KBM-7 (cell line): ENCODE data around the gene SLC7A5.
"Not testable (repeated sequence)": the region's sequence is repeated elsewhere in the genome, so short reads cannot be mapped to it uniquely, and the experiment has no call there.

ENCODE experiments used
- DNase-seq: peaks from one replicate; pipeline ENCODE4 v3.0.0-alpha.2; 2015
- in situ Hi-C: fragments of 300-500 bp; cut with MboI; formaldehyde crosslinking; loops from 2 replicates; pipeline ENCODE4 v1.14.3; 2020; ENCODE audit warnings: low sequenced_read_pairs, low pct_unique_long_range_greater_than_20kb, mixed read lengths

SLC7A5 gene

DNA sequence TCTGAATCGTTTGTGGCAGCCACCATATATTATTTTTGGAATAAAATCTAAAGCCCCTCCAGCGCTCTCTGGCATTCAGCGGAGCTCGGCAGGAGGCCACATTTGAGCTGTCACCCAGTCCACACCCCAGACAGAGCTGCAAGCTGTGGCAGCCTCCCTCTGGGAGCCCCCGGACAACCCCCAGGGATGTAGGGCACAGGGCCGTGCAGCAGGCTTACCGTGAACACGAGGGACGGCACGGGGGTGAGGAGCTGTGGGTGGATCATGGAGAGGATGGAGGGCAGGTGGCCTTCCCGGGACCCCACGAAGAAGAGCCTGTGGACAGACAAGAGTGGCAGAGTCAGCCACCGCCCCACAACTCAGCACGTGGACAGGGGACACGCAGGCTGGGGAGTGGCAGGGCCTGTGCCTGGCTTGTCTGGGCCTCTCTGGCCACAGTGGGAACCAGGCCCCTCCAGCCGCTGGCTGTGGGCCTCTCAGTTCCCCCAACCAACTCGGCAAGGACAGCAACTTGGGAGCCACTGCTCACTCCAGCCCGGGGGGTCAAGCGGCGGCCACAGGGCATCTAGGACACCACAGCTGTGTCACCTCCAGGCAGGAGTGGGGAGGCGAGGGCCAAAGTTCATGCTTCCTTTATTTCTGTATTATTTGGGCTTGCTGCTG lies 31.5 kb downstream of the SLC7A5 start:
- in situ Hi-C loops: no loop called here
- no peak for DNase-seq

DNA sequence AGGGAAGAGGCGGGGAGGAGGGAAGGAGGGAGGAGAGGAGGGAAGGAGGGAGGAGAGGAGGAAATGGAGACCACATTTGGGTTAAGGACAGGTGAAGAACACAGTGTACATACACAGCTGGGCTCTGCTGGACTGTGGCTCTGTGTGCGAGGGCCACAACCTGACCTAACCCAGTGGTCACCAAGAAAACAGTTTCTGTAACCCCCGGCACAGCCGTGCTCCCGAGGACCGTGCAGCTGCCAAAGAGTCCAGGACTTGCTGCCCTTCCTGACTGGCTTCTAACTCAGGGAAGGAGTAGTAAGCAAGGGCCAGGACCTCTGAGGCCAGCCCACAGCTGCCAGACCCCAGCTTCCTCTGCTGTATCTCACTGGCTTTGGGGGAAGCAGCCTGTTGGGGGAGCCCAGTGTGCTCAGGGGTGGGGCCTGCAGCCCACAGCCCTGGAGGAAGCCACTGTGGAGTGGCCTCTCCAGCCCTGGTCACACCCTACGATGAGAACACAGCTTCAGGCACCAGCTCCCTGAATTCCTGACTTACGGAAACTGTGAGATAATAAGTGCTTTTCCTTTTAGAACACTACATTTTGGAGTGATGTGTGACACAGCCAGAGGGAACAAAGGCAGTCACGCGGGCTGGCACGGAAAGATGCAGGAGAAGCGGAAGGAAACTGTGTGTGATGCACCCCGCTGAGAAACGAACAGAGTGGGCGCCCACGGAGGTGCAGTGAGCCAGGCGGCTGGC lies 32.3 kb downstream of the SLC7A5 start:
- DNase-seq: no peak
- in situ Hi-C loops: no loop called here

DNA sequence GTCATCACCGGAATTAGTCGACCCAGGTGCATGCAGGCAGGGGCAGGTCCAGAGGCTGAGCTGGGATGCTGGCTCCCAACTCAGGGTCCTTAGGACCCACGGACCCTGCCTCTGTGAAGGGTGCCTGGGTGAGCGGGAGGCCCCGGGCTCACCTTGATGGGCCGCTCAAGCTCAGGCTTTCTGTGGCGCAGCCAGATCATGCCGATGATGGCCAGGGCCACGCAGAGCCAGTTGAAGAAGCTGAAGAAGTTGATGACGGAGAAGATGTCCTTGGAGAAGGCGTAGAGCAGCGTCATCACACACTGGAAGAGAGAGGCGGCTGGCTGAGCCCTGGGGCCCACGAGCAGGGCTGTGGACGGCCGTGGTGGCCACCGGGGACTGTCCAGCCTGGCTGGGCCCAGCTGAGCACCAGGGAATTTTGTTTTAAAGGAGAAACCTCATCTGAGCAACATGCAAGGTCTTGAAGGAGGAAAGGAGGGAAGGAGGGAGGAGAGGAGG lies 32.9 kb downstream of the SLC7A5 start:
- in situ Hi-C loops: no loop called here

DNA sequence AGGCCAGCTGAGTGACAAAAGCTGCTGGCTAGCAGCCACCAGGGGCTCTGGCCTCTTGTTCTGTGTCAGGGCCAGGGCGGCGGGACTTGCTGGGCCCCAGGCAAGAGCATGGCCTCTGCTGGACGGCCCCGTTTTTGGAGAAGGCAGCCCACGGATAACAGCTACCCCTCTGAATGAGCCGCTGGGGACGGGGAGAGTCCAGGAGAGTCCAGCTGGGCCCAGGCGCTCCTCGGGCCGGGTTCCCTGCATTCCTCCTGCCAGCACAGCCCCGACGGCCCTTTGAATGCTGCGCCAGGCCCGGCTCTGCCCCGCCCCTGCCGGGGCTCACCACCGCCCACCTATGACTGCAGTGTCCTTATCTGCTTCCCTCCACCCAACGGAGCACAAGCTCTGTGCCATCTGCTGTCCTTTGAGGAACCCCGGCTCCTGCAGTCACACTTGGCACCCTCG lies 33.4 kb downstream of the SLC7A5 start:
- in situ Hi-C loops: no loop called here
- no peak for DNase-seq

More for the DNA sequence above, 32.9 kb downstream of the SLC7A5 start:
- no peak for DNase-seq

DNA sequence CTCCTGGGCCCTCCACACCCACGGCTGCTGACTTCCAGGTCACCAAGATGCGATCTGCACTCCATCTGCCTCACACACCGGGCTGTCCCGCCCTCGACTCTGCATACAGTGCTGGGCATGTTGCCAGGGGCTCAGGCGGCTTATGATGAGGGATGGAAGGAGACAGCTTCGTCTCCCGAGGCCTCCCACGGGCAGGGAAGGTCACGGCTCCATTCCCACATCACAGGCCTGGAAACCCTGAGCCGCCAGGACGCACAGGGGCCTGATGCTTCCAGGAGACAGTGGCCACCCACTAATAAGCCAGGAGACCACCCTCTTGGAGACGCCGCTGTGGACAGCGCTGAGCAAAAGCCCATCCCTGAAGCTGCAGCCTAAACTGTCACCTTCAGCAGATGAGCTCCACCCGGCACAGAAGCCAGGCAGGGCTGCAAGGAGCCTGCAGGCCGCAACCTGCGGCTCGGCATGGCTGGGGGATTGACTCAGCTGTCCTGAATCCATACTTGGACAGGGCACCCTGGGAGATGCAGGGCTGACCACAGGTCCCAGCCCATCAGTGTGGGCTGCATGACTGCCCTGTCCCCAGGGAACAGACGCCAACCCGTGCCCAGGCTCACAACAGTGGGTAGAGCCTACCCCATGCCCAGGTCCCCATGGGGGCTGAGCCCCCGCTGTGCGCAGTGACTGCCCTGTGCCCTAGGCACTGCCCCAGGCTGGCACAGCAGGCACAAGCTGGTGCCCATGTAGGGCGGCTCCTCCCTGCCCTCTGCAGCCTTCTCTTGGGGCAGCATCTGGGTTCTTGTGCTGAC lies 34.4 kb downstream of the SLC7A5 start:
- in situ Hi-C loops: no loop called here
- DNase-seq: no peak

DNA sequence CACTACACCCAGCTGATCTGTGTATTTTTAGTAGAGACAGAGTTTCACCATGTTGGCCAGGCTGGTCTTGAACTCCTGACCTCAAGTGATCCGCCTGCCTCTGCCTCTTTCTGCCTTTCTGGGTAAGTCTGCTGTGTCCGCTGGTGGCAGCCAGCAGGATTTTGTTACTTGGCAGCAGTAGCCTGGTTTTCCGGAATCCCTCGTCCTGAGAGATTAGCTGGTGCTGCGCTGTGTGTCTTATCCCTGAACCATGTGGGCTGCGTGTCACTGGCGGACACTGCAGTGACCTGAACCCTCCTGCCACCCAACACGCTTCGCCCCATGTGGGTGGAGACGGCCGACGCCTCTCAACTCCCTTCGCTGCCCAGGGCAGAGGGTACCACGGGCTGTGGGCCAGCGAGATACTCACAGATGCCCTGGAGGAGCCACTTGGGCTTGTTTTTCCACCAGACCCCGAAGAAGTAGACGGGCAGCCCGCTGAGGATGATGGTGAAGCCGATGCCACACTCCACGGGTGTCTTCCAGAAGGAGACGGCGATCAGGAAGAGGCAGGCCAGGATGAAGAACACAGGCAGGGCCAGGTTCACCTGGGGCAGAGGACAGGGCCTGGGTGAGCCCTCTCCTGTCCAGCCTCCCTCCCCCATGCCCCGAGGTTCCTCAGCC lies 35.2 kb downstream of the SLC7A5 start:
- in situ Hi-C loops: no loop called here
- DNase-seq: no peak

DNA sequence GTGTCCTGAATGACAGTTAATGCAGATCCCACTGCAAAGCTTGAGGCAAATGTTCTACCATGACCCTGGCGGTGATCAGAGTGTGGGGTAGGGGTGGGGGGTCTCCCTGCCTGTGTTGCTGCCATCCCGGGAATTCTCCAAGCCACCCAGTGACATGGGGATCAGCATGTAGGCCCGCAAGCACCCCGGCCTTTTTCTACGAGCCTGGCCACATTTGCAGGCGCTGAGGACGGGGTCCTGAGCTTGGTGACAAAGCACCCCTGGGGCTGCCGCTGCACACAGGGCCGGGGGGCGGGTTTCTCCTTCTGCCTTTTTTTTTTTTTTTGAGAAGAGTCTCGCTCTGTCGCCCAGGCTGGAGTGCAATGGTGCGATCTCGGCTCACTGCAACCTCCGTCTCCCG lies 35.8 kb downstream of the SLC7A5 start:
- in situ Hi-C loops: no loop called here

DNA sequence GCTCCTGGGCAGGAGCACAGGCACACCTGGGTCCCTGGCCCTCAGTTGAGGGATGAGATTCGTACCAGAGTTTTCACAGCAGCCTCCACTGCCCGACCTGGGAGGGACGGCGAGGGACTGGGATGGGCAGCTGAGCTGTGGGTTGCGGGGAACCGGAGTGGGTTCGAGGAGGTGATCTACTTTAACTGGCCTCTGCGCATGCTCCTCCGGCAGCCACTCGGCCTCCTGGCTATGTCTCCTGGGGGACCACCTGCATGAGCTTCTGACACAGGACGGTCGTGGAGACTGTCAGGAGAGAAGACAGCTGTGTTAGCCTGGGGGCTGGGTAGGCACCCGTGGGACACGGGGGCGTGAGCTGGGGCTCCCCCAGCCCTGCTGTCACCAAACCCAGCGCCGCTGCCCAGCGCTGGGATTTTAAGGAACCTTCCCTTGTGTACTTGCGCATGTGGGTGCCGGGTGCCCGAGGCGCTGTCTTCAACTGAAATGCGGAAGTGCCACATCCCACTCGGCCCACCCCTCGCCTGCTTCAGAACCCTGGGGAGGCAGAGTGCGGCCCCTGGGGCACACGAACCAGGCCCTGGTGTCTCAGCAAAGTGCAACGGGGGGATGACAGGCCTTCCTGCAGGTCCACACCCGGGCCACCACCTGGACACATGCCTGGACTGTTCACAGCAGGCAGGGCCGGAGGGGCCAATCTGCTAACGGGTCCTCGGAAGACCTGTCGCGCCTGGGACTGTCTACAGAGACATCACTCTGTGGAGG lies 36.4 kb downstream of the SLC7A5 start:
- DNase-seq: no peak
- in situ Hi-C loops: no loop called here

More for the DNA sequence above, 35.8 kb downstream of the SLC7A5 start:
- DNase-seq: no peak

DNA sequence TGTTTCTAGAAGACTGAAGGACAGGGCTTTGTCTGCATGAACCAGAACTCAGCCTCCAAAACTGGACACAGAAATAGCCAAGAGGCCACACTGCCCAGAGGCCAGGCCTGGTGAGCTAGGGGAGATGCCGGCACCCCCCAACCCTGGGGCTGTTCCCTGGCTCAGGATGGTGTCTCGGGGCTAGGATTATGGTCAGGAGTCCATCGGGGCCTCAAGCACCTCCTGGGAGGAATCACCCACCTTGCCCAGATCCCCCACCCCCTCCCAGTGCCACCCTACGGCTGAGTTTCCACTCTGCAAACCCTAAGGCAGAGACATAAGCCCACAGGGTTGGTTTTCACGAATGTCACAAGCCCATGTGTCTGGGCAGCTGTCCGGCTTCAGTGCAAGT lies 37.2 kb downstream of the SLC7A5 start:
- DNase-seq: no peak
- in situ Hi-C loops: no loop called here

DNA sequence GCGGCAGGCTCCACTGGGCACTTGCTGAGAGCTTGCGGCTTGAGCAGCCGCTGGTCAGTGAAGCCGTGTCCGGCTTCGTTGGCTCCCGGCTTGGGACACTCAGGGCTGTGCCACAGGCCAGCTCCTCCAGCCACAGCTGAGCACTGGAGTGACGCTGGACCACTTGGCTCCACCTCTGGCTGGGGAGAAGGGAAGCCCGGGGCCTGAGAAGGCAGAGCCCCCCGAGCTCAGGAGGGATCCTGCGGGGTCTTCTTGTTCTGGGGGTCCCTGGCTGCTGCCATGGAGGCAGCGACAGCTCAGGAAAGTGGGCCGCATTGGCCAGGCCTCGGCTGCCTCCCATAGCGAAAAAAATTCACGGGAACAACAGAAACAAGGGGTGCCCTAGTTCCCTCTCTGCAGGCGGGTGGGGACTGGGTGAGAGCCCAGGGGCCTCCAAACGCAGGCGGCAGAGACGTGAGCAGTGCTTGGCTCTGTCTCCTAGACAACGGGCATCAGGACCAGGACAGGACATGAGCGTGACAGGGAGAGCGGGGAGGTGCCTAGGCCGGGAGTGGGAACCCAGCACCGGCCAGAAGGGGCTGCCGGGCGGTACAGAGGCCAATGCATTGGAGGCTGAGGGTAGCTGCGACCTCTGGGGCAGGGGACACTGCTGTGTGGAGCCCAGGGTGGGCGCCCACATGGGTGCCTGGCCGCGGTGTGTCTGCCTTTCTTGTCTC lies 37.7 kb downstream of the SLC7A5 start:
- no peak for DNase-seq
- in situ Hi-C loops: no loop called here

DNA sequence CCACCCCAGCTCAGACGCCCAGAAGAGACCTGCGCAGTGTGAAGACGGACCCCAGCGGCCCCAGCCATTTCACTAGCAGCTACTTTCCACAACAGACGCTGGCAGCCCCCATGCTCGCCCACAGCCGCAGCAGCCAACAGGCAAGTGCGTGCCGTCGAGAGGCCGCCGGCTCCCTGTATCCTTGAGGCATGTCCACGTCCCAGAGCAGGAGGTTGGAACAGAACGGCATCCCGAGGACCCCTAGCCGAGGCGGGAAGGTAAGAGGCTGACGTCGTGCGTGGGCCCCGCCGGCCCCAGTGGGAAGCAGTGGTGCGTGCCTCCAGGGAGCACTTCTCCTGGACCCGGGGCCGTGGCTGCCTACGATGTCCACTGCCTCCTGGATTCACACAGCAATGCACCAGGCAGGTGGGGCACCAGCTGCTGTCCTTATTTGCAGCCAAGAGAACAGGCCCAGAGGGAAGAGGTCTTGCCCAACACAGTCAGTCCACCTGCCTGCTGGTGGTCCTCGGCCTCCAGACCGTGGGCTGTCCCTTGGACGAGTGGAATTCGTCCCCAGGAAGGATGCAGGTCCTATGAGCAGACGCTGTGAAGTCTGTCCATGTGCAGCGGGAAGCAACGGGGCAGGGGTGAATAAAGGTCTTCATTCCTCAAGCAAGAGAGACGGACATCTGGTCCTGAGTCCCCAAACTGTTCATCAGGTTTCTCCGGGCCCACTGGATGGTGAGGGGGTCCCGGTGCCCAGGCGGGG lies 38.5 kb downstream of the SLC7A5 start:
- DNase-seq: no peak
- in situ Hi-C loops: no loop called here

DNA sequence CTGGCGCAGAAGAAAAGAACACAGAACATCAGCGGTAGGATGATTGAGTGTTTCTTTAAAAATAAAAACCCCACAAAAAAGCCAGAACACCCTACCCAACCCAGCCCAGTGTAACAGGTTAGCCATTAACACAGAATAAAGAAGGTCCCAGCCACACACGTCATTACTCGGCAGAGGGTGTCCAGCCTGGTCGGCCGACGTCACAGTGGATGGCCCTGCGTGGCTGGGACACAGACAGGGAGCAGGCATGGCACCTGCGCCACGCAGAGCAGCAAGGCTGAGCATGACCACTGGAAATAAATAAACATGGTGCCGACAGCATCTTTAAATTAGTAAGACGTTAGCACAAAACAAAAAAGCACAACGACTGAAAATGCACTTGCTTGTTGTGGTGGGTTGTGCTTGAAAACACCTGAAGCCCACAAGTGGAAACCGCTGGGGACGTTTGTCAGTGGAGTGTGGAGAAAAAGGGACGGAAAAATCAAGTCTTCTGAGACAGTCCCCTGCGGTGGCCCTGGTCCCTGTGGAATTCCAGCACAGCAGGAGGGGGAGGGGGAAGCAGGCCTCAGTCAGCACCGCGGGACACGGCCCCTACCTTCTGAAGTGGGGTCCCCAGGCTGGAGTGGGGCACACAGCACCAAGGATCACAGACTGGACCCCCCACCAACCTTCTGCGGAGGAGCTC lies 39.2 kb downstream of the SLC7A5 start:
- in situ Hi-C loops: no loop called here
- no peak for DNase-seq

DNA sequence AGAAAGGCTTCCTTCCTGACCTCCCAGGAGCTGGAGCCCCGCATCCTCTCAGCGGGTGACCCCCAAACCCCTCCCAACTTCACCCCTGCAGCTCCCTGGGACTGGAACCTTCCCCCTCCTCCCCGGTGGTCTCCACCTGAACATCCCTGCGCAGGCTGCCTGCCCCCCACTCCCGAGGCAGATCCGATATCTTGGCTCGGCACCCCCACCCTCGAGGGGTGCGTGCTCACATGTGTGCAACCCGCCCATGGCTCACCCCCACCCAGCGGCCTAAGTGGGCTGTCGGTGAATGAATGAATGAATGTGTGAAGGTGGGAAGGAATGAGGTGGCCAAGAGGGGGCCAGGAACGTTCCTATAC lies 39.7 kb downstream of the SLC7A5 start:
- in situ Hi-C loops: no loop called here
- DNase-seq: no peak

DNA sequence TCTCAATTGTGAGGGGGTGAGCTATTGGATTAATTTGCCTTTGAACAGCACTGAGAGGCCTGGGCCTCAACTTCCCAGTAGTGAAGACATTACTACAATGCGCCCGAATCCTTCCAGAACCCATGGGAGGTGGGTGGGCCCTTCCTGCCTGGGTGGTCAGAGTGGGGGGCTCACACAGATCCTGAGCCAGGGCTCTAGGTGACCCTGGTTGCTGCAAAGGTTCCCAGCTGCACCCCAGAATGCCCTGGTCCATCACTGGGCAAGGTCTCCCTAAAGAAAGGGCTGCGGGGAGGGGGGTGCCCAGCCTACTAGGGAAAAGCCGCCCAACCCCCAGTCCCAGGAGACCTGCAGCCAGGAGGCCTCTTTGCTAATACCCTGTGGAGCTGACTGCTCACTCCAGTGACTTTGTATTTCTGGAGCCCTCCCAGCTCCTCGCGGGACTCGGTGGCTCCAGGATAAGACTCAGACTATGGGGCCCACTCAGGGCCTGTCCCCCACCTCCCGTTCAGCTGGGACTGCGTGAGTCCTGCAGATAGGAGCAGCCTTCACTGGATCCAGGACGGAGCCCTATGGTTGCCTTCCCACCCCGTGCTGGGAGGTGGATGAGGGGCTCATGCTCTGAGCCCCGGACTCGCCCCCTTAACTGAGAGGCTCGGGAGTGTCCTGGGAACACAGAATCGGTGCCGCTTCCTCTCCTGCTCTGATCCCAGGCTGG lies 40.2 kb downstream of the SLC7A5 start:
- DNase-seq: no peak
- in situ Hi-C loops: no loop called here

DNA sequence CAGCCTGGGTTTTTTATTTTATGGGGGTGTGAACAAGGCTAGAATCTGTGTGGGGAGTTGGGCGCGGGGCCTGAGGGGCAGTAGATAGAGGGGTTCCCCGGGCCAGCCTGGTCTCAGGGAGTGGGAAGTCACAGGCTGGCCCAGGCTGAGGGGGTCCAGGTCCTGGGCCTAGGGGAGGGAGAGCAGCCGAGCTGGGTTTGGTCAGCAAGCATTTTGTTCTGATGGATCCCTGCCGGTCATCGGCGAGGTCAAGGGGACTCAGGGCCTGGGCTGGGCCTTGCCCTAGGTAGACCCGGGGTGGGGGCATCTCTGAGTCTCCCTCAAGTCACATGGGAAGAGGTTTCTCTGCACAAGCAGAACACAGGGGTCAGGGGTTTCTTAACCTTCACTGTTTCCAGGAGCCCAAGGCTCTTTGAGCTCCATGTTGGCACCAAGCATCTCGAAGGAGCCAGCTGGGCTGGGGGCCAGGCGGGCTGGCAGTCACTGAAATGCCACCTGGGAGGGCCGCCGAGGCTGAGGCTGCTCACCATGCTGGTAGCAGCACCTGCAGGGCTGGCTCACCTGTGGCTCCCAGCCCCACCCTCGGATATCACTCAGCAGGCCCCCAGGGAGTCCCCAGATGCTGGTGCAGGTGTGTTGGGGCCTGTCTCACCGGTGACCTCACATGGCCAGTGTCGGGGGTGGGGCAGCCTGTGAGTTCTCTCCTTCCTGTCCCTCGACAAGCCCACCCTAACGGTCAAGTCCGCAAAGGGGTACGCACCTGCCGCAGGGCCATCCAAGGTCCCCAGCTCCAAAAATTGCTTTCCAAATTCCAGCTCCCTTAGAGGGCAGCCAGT lies 41.0 kb downstream of the SLC7A5 start:
- peak; percentile 38 for DNase-seq
- in situ Hi-C loops: no loop called here

DNA sequence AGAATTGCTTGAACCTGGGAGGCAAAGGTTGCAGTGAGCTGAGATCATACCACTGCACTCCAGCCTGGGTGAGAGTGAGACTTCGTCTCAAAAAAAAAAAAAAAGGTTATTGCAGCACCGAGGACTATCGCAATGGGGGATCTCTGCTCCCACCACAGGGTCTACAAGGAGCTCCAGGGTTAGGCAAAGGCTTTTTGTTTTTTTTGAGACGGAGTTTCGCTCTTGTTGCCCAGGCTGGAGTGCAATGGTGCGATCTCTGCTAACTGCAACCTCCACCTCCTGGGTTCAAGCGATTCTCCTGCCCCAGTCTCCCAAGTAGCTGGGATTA lies 41.8 kb downstream of the SLC7A5 start:
- DNase-seq, in situ Hi-C loops: not testable (repeated sequence)
